Measurements from ENCODE around the gene HSPA12B. TPM values are rescaled to one million over a fixed set of nuclear protein-coding genes. Genes with fewer than 3 reads are reported as not detected.
A peak's percentile ranks its signal among the peaks of the same experiment; 100 is the strongest.

Gene HSPA12B
- polyA plus RNA-seq, 1 experiment, result 0.02 TPM

DNA sequence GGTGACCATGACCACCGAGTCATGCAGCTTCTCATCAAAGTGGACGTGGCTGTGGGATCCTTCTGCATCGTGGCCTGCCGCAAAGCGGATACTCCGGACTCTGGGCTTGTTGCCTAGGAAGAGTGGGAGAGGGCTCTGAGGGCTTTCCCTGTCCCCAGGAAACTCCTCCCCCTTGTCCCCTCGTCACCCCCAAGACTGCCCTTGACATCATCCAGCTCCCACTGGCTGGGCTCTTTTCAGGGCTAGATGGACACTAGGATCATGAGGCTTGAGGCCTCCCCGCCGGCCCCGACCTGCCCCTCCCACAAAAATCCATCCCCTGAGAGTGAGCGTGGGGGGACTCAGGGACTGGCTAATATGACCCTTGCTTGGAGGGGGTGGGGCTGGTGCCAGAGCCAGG is 26.1 kb downstream of the HSPA12B start:
- TF ChIP-seq, protein P1, sequence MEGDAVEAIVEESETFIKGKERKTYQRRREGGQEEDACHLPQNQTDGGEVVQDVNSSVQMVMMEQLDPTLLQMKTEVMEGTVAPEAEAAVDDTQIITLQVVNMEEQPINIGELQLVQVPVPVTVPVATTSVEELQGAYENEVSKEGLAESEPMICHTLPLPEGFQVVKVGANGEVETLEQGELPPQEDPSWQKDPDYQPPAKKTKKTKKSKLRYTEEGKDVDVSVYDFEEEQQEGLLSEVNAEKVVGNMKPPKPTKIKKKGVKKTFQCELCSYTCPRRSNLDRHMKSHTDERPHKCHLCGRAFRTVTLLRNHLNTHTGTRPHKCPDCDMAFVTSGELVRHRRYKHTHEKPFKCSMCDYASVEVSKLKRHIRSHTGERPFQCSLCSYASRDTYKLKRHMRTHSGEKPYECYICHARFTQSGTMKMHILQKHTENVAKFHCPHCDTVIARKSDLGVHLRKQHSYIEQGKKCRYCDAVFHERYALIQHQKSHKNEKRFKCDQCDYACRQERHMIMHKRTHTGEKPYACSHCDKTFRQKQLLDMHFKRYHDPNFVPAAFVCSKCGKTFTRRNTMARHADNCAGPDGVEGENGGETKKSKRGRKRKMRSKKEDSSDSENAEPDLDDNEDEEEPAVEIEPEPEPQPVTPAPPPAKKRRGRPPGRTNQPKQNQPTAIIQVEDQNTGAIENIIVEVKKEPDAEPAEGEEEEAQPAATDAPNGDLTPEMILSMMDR (IDR thresholded peaks at IDR 0.05; ENCODE audit: insufficient read depth, low read depth, low read length), result no peak
- no peak overlapping the region for H3K4me3 ChIP-seq (ENCODE audit: low read depth, low read length)
- ChIA-PET POLR2A (no interaction called here), CTCF (interaction anchor here (0.8 to 6.7 kb wide), 5 partner anchors 9 to 96 kb away, joined by 3 to 51 read pairs (median 4); partner anchors contain the start of genes ADISSP and AP5S1)
- DNase-seq (ENCODE audit: low read depth), result no peak
- peaks cover 4% of the 10 kb centered on the region; the same call in 1 of the 2 replicates for H3K36me3 ChIP-seq (ENCODE audit: control insufficient read depth, insufficient read depth, low read length)
- H3K27me3 ChIP-seq (ENCODE audit: control insufficient read depth, insufficient read depth, low read length), result no peaks in the 10 kb centered on the region

DNA sequence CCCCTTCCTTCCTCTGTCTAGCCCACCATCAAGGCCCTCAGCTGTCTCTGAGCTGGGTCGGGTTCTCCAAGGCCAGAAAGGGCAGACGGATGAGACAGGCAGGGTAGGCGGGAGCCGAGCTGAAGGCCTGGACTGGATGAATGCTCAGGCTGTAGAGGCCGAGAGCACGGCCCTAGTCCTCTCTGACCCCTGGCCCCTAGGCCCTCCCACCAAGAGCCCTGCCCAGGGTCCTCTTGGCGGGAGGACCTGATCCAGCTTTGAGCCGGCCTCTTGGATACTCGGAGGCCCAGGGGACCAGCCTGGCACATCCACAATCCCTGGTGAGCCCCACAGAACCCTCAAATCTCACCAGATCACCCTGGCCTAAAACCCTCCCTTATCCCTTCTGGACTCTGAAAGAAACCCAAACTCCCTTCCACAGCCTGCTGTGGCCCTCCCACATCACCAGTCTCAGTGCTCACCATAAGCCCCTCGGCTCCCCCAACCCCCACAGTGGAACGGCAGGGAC is 26.9 kb downstream of the HSPA12B start:
- H3K27me3 ChIP-seq (ENCODE audit: control insufficient read depth, insufficient read depth, low read length), result no peaks in the 10 kb centered on the region
- H3K4me3 ChIP-seq (ENCODE audit: low read depth, low read length), result no peak overlapping the region
- POLR2A ChIA-PET, result no interaction called here
- TF ChIP-seq, protein P1 (IDR thresholded peaks at IDR 0.05; ENCODE audit: insufficient read depth, low read depth, low read length), result no peak
- DNase-seq (ENCODE audit: low read depth), result no peak
- CTCF ChIA-PET, result interaction anchor here (1.2 to 2.0 kb wide), 4 partner anchors 27 to 61 kb away, joined by 3 to 8 read pairs (median 4); partner anchors contain the start of genes AP5S1 and CENPB
- peaks cover 4% of the 10 kb centered on the region; the same call in 1 of the 2 replicates for H3K36me3 ChIP-seq (ENCODE audit: control insufficient read depth, insufficient read depth, low read length)

DNA sequence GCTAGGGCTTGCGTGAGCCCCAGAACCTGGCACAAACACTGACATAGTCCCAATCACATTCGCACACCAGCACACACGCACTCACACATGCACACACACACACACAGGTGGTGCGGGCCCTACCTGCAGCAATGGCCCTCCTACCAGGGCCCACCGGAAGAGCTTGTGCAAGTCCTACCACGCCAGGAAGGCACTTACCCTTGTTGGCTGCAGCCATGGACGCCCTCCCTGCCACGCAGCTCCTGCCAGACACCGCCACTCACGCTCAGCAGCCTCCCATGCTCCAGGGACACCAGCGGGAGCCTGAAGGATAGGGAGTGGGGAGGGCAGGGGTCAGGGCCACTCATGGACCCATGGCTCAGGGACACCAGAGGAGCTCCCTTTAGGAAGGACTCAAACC is 27.4 kb downstream of the HSPA12B start:
- TF ChIP-seq, protein P1 (IDR thresholded peaks at IDR 0.05; ENCODE audit: insufficient read depth, low read depth, low read length), result no peak
- H3K27me3 ChIP-seq (ENCODE audit: control insufficient read depth, insufficient read depth, low read length), result no peaks in the 10 kb centered on the region
- H3K36me3 ChIP-seq (ENCODE audit: control insufficient read depth, insufficient read depth, low read length), result peaks cover 4% of the 10 kb centered on the region; the same call in 1 of the 2 replicates
- CTCF ChIA-PET, result interaction anchor here (0.6 to 2.0 kb wide), 4 partner anchors 9 to 60 kb away, joined by 3 to 8 read pairs (median 4); partner anchors contain the start of genes AP5S1 and CENPB
- POLR2A ChIA-PET, result no interaction called here
- no peak for DNase-seq (ENCODE audit: low read depth)
- H3K4me3 ChIP-seq (ENCODE audit: low read depth, low read length), result no peak overlapping the region

DNA sequence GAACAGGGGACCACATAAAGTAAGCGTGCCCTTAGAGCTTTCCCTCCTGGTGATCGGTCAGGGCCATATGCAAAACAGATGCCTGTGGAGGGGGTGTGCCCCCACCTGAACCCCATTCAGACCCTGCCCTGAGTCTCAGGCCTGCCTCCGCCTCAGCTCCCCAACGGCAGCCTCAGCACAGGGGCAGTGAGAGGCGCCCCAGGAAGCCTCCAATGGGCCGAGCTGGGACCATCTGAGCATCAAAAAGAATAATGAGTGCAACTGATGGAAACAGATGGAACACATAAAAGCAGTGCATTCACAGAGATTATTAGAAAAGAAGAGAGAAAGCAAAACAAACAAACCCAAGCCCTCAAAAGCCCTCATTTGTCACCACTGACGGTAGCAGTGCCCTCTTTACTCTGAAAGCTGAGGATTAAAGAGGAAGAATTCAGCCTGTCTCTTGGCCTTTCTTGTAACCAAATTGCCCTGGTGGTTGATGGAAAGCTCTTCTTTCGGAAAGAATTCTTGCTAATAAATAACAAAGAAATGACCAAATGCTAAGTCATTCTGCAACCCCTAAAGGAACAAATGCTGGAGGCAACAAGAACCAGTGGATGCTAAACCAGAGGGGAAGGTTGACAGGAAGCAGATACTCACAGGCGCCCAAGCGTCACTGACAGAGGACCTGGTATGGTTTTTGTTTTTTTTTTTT is 28.3 kb downstream of the HSPA12B start:
- Histone ChIP-seq H3K4me3 (ENCODE audit: low read depth, low read length) (no peak overlapping the region), H3K27me3 (ENCODE audit: control insufficient read depth, insufficient read depth, low read length) (no peaks in the 10 kb centered on the region), H3K36me3 (ENCODE audit: control insufficient read depth, insufficient read depth, low read length) (peaks cover 2% of the 10 kb centered on the region; the same call in 1 of the 2 replicates)
- POLR2A ChIA-PET, result no interaction called here
- TF ChIP-seq, protein P1 (IDR thresholded peaks at IDR 0.05; ENCODE audit: insufficient read depth, low read depth, low read length), result no peak
- CTCF ChIA-PET, result interaction anchor here (0.6 to 2.0 kb wide), 9 partner anchors 8 to 204 kb away, joined by 3 to 8 read pairs (median 4); partner anchors contain the start of genes AP5S1 and CENPB
- peak; percentile 44 for DNase-seq (ENCODE audit: low read depth)
